Right cardiac atrium (tissue), 5 donors: Measurements from ENCODE around the gene TSTD1. TPM values are rescaled to one million over a fixed set of nuclear protein-coding genes. Genes with fewer than 3 reads are reported as not detected.
"Not testable (repeated sequence)": the region's sequence is repeated elsewhere in the genome, so short reads cannot be mapped to it uniquely, and the experiment has no call there.

Experiments
- ATAC-seq, 2 donors: fragments of 200-7000 bp; cut with Tn5 transposase; one replicate each; pipeline versions ENCODE4 v1.8.0 to v1.9.1; 2020; ENCODE audit warnings: moderate library complexity in 2 of 2, mild to moderate bottlenecking in 1 of 2
- DNase-seq, 3 donors: peaks; one replicate each; pipeline ENCODE4 v3.0.0-alpha.2; 2020
- H3K27ac ChIP-seq: one replicate; pipeline ENCODE4 v1.5.1; 2013; ENCODE audit warnings: mild to moderate bottlenecking, low read length, control low read depth, moderate library complexity
- H3K27me3 ChIP-seq: one replicate; pipeline ENCODE4 v1.6.1; 2013; ENCODE audit not compliant: control insufficient read depth, insufficient read depth
- H3K4me1 ChIP-seq: one replicate; pipeline ENCODE4 v1.6.1; 2013; ENCODE audit warnings: low read length; ENCODE audit not compliant: control insufficient read depth, insufficient read depth
- H3K4me3 ChIP-seq: one replicate; pipeline ENCODE4 v1.5.1; 2013; ENCODE audit warnings: low read length, control low read depth
- H3K9me3 ChIP-seq: one replicate; pipeline ENCODE4 v1.6.1; 2013; ENCODE audit warnings: low read length; ENCODE audit not compliant: control insufficient read depth
- WGBS: extraction: QIAGEN DNeasy Blood & Tissue Kit; methylation state at CpG from one replicate; pipeline ENCODE4 v1.1.7; 2013; 5-methylcytosine and 5-hydroxymethylcytosine counted together
- intact Hi-C, 4 donors: fragments of 100-400 bp; cut with DNase I; formaldehyde crosslinking; loops; one replicate each; pipeline versions ENCODE4 v1.11.0 to v1.14.0; 2022 to 2023
- polyA plus RNA-seq: library from polyadenylated mRNA; stranded (reverse); fragments of 200-250 nt; gene quantifications from one replicate; pipeline ENCODE4 v1.2.3, GENCODE V29; 2013
- total RNA-seq, 4 donors: library from RNA; stranded (reverse); fragmentation: NEBNext Ultra II Directional; extraction: Animal tissue kit (Norgen Biotek cat#: 25700); gene quantifications; one replicate each; pipeline ENCODE4 v1.2.1, GENCODE V29; 2021
- donor health status: healthy with polysubstance abuse.
- donor health status: DM: no; HTN: yes; CAD: no.
- donor health status: DM: no; HTN: no; CAD: no.
- donor health status: DM: no; HTN: yes; CAD: no; lungs with severe emphysema.
- donor health status: DM: yes; HTN: yes; CAD: no.

Gene TSTD1
- total and polyA plus RNA-seq, 5 donors: 23.5 to 63.6 (median 40.0) TPM

GRCh38 chr1:161001525-161001924, 37.2 kb downstream of the TSTD1 start:
- intact Hi-C loops: no loop called here
- no peak overlapping the region for H3K27ac ChIP-seq
- ATAC-seq (no peak), DNase-seq (peak in 1 of 3 donors; percentile 61)
- WGBS: 43% methylated on average over 5 of the region's 5 CpGs
- no peak overlapping the region for H3K4me3 ChIP-seq
- no peaks in the 10 kb centered on the region for H3K9me3 ChIP-seq
- peaks cover 2% of the 10 kb centered on the region for H3K4me1 ChIP-seq
- no peaks in the 10 kb centered on the region for H3K27me3 ChIP-seq

DNA sequence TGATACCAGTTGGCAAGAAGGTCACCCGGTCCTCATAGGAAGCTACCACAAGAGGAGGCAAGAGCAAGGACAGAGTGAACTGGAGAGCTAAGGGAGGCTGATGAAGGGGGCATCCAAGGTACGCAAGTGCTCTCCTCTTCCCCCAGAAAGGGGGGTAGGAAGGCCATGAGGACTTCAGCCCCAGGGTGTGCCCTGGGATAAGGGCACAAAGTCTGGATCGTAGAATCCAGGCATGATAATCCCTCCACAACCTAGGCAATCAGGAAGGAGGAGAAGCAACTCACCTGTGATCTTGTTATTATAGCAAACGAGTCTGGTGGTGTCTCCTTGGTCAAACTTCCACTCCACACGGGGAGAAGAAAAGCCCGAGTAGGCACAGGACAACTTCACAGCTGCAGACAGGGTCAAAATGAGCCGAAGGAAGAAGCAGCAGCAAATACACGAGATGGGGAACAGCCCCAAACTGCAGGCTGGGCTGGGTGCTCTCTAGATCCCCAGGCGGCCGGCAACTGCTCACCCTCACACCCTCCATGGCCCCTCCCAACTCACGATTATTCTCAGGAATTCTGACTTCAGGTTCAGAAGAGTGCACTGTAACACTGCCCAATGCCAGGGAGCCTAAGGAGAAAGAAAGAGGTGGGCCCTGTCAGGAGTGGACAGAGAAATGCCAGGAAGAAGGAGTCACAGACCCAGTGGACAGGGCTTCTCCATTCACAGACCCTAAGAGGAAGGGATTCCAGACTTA, 37.9 kb downstream of the TSTD1 start:
- Histone ChIP-seq H3K9me3 (no peaks in the 10 kb centered on the region), H3K27ac (no peak overlapping the region), H3K4me3 (no peak overlapping the region), H3K4me1 (peaks cover 2% of the 10 kb centered on the region), H3K27me3 (no peaks in the 10 kb centered on the region)
- WGBS: 70% methylated on average over 11 of the region's 11 CpGs
- intact Hi-C loops: no loop called here
- DNase-seq (no peak), ATAC-seq (no peak)

DNA sequence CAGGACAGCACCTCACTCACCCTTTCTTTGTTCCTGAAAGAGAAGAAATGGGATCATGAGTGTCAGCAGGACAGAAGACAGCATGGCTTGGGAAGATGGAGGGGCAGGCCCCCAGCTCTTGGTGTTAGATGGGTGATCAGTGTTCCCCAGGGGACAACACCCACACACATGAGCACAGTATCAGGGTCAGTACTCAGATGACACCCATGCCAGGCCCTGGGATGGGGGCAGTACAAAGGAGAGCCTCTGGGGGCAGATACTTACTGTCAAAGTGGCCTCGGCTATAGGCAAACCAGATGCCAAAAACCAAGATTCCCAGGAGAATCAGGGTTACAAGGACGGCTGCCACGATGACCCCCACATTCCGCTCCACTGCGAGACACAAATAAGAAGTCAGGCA, 39.4 kb downstream of the TSTD1 start:
- Histone ChIP-seq H3K9me3 (no peaks in the 10 kb centered on the region), H3K4me3 (no peak overlapping the region), H3K27me3 (no peaks in the 10 kb centered on the region), H3K27ac (no peak overlapping the region), H3K4me1 (peaks cover 2% of the 10 kb centered on the region)
- DNase-seq (no peak), ATAC-seq (no peak)
- 88% methylated on average over 5 of the region's 5 CpGs for WGBS
- intact Hi-C loops: loop anchor here in 3 of 4 donors (5.0 to 10.0 kb wide), 4 partner anchors 45 to 135 kb away; partner anchors contain the start of genes DEDD (in 2 of the 3), KLHDC9 (in 2 of the 3) and USF1 (in 2 of the 3)

- ATAC-seq (peak; percentile 90), DNase-seq (peak; percentile 74 to 87 (median 83))
- H3K9me3 ChIP-seq: no peaks in the 10 kb centered on the region
- peaks cover 2% of the 10 kb centered on the region for H3K4me1 ChIP-seq
- H3K27ac ChIP-seq: peak overlapping the region; percentile 63
- no peak overlapping the region for H3K4me3 ChIP-seq
- no peaks in the 10 kb centered on the region for H3K27me3 ChIP-seq
- 68% methylated on average over 1 of the region's 1 CpG for WGBS
- intact Hi-C loops: loop anchor here in 3 of 4 donors (5.0 to 10.0 kb wide), 4 partner anchors 47 to 137 kb away; partner anchors contain the start of genes DEDD (in 2 of the 3), KLHDC9 (in 2 of the 3) and USF1 (in 2 of the 3)
Measured at GRCh38 chr1:160997323-160998038, 41.3 kb downstream of the TSTD1 start.

GRCh38 chr1:160996178-160996577, 42.6 kb downstream of the TSTD1 start:
- WGBS: 84% methylated on average over 3 of the region's 3 CpGs
- ATAC-seq (peak in 1 of 2 donors; percentile 28), DNase-seq (no peak)
- intact Hi-C loops: loop anchor here in 3 of 4 donors (5.0 to 10.0 kb wide), 4 partner anchors 49 to 139 kb away; partner anchors contain the start of genes DEDD (in 2 of the 3), KLHDC9 (in 2 of the 3) and USF1 (in 2 of the 3)
- H3K4me1 ChIP-seq: peaks cover 2% of the 10 kb centered on the region
- no peak overlapping the region for H3K4me3 ChIP-seq
- H3K27ac ChIP-seq: no peak overlapping the region
- H3K9me3 ChIP-seq: no peaks in the 10 kb centered on the region
- no peaks in the 10 kb centered on the region for H3K27me3 ChIP-seq

GRCh38 chr1:160993544-160994193, 45.1 kb downstream of the TSTD1 start:
- no peak overlapping the region for H3K27ac ChIP-seq
- no peaks in the 10 kb centered on the region for H3K27me3 ChIP-seq
- H3K9me3 ChIP-seq: no peaks in the 10 kb centered on the region
- H3K4me1 ChIP-seq: peaks cover 4% of the 10 kb centered on the region
- DNase-seq: no peak
- WGBS: 71% methylated on average over 14 of the region's 14 CpGs
- intact Hi-C loops: loop anchor here in 3 of 4 donors (2.0 to 10.0 kb wide), 5 partner anchors 51 to 266 kb away; partner anchors contain the start of genes DEDD (in 2 of the 3), KLHDC9 (in 2 of the 3) and USF1 (in 2 of the 3)
- no peak overlapping the region for H3K4me3 ChIP-seq
- peak; percentile 10 to 69 for ATAC-seq

DNA sequence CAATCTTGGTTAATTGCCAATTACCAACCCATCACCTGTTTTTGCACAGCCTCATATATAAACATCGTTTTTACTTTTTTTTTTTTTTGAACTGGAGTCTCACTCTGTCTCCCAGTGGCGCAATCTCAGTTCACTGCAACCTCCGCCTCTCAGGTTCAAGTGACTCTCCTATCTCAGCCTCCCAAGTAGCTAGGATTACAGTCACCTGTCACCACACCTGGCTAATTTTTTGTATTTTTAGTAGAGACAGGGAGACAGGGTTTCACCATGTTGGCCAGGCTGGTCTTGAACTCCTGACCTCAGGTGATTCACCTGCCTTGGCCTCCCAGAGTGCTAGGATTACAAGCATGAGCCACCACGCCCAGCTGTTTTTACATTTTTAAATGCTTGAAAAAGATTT, 46.7 kb downstream of the TSTD1 start:
- ATAC-seq, DNase-seq, H3K4me1 ChIP-seq, H3K4me3 ChIP-seq, H3K9me3 ChIP-seq, H3K27me3 ChIP-seq, H3K27ac ChIP-seq: not testable (repeated sequence)
- intact Hi-C loops: loop anchor here in 3 of 4 donors (5.0 to 10.0 kb wide), 4 partner anchors 53 to 265 kb away; partner anchors contain the start of genes DEDD (in 2 of the 3), USF1 (in 2 of the 3) and KLHDC9 (in 1 of the 3)
- WGBS: 91% methylated on average over 4 of the region's 4 CpGs

Other genes with a start within 250 kb of the TSTD1 start
- under 1 TPM in 3 of 4 donors, not detected in 1; 0.25 to 0.29 (median 0.25) TPM for gene LY9, start 242.8 kb downstream of the TSTD1 start, total RNA-seq
- 0.09 TPM for gene LY9, start 242.8 kb downstream of the TSTD1 start, polyA plus RNA-seq
- gene CD244, start 176.1 kb downstream of the TSTD1 start, total RNA-seq: 1 to 10 TPM in 2 of 4 donors, under 1 TPM in 2; 0.51 to 2.3 (median 0.86) TPM
- 0.29 TPM for gene CD244, start 176.1 kb downstream of the TSTD1 start, polyA plus RNA-seq
- 10 to 100 TPM in 3 of 4 donors, 1 to 10 TPM in 1; 6.4 to 30.0 (median 21.2) TPM for gene ITLN1, start 153.8 kb downstream of the TSTD1 start, total RNA-seq
- gene ITLN1, start 153.8 kb downstream of the TSTD1 start, polyA plus RNA-seq: 3.0 TPM
- gene ITLN2, start 84.2 kb downstream of the TSTD1 start, total RNA-seq: 1 to 10 TPM in 2 of 4 donors, under 1 TPM in 2; 0.58 to 2.1 (median 0.94) TPM
- 0.88 TPM for gene ITLN2, start 84.2 kb downstream of the TSTD1 start, polyA plus RNA-seq
- gene F11R, start 17.8 kb downstream of the TSTD1 start, total RNA-seq: 10 to 100 TPM; 18.8 to 27.2 (median 25.3) TPM
- 12.6 TPM for gene F11R, start 17.8 kb downstream of the TSTD1 start, polyA plus RNA-seq
- gene USF1, start 7.0 kb upstream of the TSTD1 start, total RNA-seq: 10 to 100 TPM; 34.5 to 41.4 (median 40.7) TPM
- 32.8 TPM for gene USF1, start 7.0 kb upstream of the TSTD1 start, polyA plus RNA-seq
- gene ARHGAP30, start 30.9 kb upstream of the TSTD1 start, total RNA-seq: 1 to 10 TPM; 2.7 to 5.0 (median 4.7) TPM
- 1.5 TPM for gene ARHGAP30, start 30.9 kb upstream of the TSTD1 start, polyA plus RNA-seq
- not detected for gene NECTIN4, start 50.6 kb upstream of the TSTD1 start, total RNA-seq
- 0.02 TPM for gene NECTIN4, start 50.6 kb upstream of the TSTD1 start, polyA plus RNA-seq
- gene KLHDC9, start 59.4 kb upstream of the TSTD1 start, total RNA-seq: 1 to 10 TPM; 3.4 to 5.4 (median 4.4) TPM
- gene KLHDC9, start 59.4 kb upstream of the TSTD1 start, polyA plus RNA-seq: 5.1 TPM
- gene PFDN2, start 79.1 kb upstream of the TSTD1 start, total RNA-seq: 10 to 100 TPM; 44.9 to 58.6 (median 51.5) TPM
- gene PFDN2, start 79.1 kb upstream of the TSTD1 start, polyA plus RNA-seq: 151 TPM
- gene NIT1, start 79.1 kb upstream of the TSTD1 start, total RNA-seq: 10 to 100 TPM; 28.0 to 33.5 (median 30.4) TPM
- gene NIT1, start 79.1 kb upstream of the TSTD1 start, polyA plus RNA-seq: 29.7 TPM
- gene DEDD, start 93.7 kb upstream of the TSTD1 start, total RNA-seq: 10 to 100 TPM; 26.3 to 30.6 (median 28.7) TPM
- gene DEDD, start 93.7 kb upstream of the TSTD1 start, polyA plus RNA-seq: 15.5 TPM
- 10 to 100 TPM; 82.6 to 91.0 (median 89.1) TPM for gene UFC1, start 115.0 kb upstream of the TSTD1 start, total RNA-seq
- gene UFC1, start 115.0 kb upstream of the TSTD1 start, polyA plus RNA-seq: 99.9 TPM
- 10 to 100 TPM; 14.9 to 25.7 (median 20.9) TPM for gene USP21, start 120.5 kb upstream of the TSTD1 start, total RNA-seq
- gene USP21, start 120.5 kb upstream of the TSTD1 start, polyA plus RNA-seq: 18.1 TPM
- 10 to 100 TPM; 11.4 to 16.0 (median 14.9) TPM for gene PPOX, start 127.5 kb upstream of the TSTD1 start, total RNA-seq
- 15.2 TPM for gene PPOX, start 127.5 kb upstream of the TSTD1 start, polyA plus RNA-seq
- gene B4GALT3, start 138.5 kb upstream of the TSTD1 start, total RNA-seq: 10 to 100 TPM; 16.0 to 21.0 (median 19.7) TPM
- gene B4GALT3, start 138.5 kb upstream of the TSTD1 start, polyA plus RNA-seq: 17.5 TPM
- gene ADAMTS4, start 160.1 kb upstream of the TSTD1 start, total RNA-seq: 100 to 1,000 TPM in 1 of 4 donors, 10 to 100 TPM in 2, 1 to 10 TPM in 1; 6.9 to 111 (median 17.2) TPM
- gene ADAMTS4, start 160.1 kb upstream of the TSTD1 start, polyA plus RNA-seq: 24.4 TPM
- gene NDUFS2, start 163.4 kb upstream of the TSTD1 start, total RNA-seq: 100 to 1,000 TPM; 162 to 229 (median 177) TPM
- gene NDUFS2, start 163.4 kb upstream of the TSTD1 start, polyA plus RNA-seq: 219 TPM
- 10 to 100 TPM; 23.3 to 44.3 (median 32.9) TPM for gene FCER1G, start 176.3 kb upstream of the TSTD1 start, total RNA-seq
- 33.4 TPM for gene FCER1G, start 176.3 kb upstream of the TSTD1 start, polyA plus RNA-seq
- gene APOA2, start 184.7 kb upstream of the TSTD1 start, total RNA-seq: not detected
- 0.34 TPM for gene APOA2, start 184.7 kb upstream of the TSTD1 start, polyA plus RNA-seq
- gene TOMM40L, start 187.1 kb upstream of the TSTD1 start, total RNA-seq: 10 to 100 TPM; 27.7 to 42.9 (median 32.1) TPM
- 31.9 TPM for gene TOMM40L, start 187.1 kb upstream of the TSTD1 start, polyA plus RNA-seq
- gene NR1I3, start 199.2 kb upstream of the TSTD1 start, total RNA-seq: not detected
- gene NR1I3, start 199.2 kb upstream of the TSTD1 start, polyA plus RNA-seq: 0.18 TPM
- under 1 TPM; 0.21 to 0.94 (median 0.57) TPM for gene PCP4L1, start 219.8 kb upstream of the TSTD1 start, total RNA-seq
- 0.45 TPM for gene PCP4L1, start 219.8 kb upstream of the TSTD1 start, polyA plus RNA-seq